A549 treated with Mapracorat at 1 μM for 4 hours (cell line): Measurements from ENCODE around the gene ACIN1. TPM values are rescaled to one million over a fixed set of nuclear protein-coding genes. Genes with fewer than 3 reads are reported as not detected.

Experiments used
- total RNA-seq: library from RNA; stranded (reverse); fragments of 200-300 nt; extraction: Qiagen RNA extraction; gene quantifications from 5 replicates; pipeline ENCODE4 v1.2.3, GENCODE V29; 2022

ACIN1 gene, protein sequence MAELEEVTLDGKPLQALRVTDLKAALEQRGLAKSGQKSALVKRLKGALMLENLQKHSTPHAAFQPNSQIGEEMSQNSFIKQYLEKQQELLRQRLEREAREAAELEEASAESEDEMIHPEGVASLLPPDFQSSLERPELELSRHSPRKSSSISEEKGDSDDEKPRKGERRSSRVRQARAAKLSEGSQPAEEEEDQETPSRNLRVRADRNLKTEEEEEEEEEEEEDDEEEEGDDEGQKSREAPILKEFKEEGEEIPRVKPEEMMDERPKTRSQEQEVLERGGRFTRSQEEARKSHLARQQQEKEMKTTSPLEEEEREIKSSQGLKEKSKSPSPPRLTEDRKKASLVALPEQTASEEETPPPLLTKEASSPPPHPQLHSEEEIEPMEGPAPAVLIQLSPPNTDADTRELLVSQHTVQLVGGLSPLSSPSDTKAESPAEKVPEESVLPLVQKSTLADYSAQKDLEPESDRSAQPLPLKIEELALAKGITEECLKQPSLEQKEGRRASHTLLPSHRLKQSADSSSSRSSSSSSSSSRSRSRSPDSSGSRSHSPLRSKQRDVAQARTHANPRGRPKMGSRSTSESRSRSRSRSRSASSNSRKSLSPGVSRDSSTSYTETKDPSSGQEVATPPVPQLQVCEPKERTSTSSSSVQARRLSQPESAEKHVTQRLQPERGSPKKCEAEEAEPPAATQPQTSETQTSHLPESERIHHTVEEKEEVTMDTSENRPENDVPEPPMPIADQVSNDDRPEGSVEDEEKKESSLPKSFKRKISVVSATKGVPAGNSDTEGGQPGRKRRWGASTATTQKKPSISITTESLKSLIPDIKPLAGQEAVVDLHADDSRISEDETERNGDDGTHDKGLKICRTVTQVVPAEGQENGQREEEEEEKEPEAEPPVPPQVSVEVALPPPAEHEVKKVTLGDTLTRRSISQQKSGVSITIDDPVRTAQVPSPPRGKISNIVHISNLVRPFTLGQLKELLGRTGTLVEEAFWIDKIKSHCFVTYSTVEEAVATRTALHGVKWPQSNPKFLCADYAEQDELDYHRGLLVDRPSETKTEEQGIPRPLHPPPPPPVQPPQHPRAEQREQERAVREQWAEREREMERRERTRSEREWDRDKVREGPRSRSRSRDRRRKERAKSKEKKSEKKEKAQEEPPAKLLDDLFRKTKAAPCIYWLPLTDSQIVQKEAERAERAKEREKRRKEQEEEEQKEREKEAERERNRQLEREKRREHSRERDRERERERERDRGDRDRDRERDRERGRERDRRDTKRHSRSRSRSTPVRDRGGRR
- 89.4 to 101 TPM (median 95.3 TPM) in 5 replicates for total RNA-seq

DNA sequence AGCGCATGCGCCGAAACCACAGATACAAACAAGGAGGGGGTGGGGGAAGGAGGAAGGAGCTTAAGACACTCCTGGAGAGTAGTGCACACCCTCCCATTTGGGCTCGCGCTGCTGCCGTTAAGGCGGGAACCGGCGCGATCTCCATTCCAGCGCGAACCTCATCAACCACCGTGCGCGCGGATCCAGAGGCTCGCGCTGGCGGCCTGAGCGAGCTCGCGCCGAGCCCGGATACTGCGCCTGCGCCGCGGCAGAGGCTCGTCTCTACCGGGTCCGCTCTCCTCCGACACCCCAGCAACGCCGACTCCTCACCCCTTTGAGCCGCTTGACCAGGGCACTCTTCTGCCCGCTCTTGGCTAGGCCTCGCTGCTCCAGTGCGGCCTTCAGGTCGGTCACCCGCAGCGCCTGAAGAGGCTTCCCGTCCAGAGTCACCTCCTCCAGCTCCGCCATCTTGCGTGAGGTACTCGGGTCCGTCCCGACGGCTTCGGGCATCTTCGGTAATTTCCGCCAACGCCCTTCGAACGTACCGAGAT, at the start of gene ACIN1:
ACIN1 (minus strand) TSS at position 471 of the 530 bp plus-strand sequence; CDS start at position 447, 24 bp downstream.

DNA sequence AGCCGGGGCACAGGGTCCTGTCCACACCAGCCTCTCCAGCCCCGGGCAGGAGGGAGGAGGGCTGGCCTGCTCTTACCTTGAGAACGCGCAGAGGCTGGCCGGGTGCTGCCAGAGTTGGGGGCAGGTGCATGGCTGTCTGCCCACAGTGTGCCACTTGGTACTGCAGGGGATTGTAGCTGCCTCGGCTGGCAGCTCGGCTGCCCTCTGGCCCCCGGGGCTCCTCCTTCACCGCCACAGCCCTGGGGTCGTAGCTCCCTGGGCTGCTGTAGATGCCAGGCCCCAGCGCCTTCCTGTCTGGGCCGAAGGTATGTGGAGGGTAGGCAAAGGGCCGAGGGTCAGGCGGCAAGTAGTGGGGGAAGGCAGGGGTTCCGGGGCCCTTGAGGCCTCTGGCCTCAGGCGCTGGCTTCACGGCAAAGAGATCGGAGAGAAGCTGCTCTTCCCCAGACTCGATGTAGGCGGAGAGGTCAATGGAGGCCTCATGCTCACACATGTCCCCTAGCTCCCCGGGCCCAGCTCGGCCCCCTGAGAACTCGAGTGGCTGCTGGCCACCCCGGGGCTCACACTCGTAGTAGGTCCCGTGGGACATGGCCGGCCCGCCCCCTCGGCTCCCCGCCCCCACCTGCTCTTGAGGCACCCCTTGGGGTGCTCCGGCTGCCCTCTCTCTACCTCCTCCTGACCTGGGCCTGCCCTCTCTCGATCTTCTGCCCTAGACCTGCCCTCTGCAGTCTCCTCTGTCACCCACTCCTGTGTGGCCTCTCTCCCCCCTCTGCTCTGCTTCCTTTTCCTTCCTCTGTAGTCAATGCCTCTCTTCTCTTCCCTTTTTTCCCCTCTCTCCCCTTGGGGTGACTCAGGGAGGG, 23.8 kb upstream of the ACIN1 start, which contains the start of gene CEBPE:
CEBPE (minus strand) TSS at position 750 of the 857 bp plus-strand sequence; CDS start at position 586, 164 bp downstream.

GRCh38 chr14:23104591-23105347, 9.8 kb upstream of the ACIN1 start, which contains the start of gene CIROP:
Gene CIROP, minus strand, starts transcription at chr14:23104989. Its CDS starts 69 bp downstream, at chr14:23104920.

DNA sequence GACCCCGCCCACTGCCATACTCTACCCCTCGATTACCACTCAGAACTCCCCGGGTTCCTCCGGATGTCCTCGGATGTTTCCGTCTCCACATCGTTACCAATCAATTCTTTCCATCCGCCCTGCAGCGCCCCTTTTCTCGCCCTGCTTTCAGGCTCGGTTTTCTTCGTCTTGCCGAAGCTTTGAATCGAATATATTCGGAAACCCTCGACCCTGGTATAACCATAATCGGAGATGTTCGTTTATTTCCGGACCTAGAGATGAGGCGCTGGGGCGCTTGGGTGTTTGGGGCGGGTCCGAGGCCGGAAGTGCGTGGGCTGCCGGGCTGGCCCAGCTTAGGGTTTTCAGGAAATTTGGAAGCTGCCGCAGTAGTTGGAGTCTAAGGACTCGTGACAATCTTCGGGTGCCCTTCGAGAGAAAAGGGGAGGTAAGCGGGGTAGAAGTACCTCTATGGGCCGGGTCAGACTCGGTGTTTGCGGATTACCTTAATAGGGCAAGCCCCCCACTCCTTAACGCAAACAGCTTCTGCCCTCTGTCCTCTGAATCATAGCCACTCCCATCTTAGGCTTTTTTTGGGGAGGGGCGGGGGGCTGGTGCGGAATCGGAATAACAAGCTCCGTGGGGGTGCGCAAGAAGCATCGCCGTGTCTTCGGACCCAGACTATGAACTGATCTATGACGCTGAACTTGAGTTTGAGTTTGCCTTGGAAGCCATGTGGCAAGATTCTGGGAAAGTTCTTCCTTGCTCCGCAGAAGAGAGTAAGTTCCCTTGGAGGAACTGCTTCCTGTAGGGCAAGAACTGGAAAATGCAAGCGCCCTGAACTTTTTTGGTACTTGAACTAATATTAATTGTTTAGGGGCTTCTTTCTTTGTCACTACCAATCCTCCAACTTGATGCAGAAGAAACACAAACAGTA, 516 bp upstream of the ACIN1 start, which contains the start of gene C14orf119:
C14orf119 (plus strand) TSS at position 310 of the 913 bp plus-strand sequence. CDS start 2,154 bp downstream, outside the sequence.

GRCh38 chr14:23056956-23057756, 37.8 kb downstream of the ACIN1 start, which contains the start of gene CDH24:
Gene CDH24, minus strand, starts transcription at chr14:23057520. Its CDS starts 1,787 bp downstream, at chr14:23055733.

GRCh38 chr14:23042162-23042965, 52.6 kb downstream of the ACIN1 start, which contains the start of gene PSMB11:
Gene PSMB11, plus strand, starts transcription at chr14:23042212. Its CDS starts 14 bp downstream, at chr14:23042226.

GRCh38 chr14:23034498-23035302, 60.2 kb downstream of the ACIN1 start, which contains the start of gene PSMB5:
Gene PSMB5, minus strand, starts transcription at chr14:23034900. Its CDS starts 19 bp downstream, at chr14:23034881.

DNA sequence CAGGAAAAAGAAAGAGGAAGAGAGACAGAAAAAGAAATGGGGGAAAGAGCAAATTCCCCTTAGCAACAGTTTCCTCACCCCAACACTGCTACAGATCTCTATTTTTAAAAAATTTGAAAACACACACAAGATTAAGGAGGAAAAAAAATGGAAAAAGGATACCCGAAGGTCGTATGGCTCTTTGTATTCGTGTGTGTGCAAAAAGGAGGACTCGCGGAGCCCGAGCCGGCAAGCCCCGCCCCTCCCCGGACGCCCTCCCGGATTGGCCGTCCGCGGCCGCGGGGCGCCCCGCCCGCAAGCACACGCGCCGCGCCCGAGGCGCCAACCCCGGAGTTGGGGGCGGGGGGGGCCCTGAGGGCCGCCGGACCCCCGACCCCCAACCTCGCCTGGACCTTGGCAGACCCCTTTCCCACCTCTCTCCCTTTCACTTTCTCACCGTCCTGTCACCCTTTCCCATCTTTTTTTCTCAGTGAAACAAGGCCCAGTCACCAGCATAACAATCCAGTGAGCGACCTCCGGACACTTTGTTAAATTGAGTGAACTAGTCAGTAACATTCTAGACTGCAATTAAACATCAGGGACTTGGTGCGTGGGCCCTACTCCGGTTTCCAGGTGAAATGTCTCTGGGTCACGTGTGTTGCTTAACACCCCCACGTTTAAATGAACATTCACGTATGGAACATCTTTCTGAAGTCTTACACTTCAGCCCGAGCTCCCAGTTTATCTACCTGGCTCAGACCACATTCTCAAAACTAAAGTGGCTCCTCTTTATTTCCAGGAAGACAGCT, 84.8 kb downstream of the ACIN1 start, which contains the start of gene C14orf93:
C14orf93 (minus strand) TSS at position 205 of the 788 bp plus-strand sequence. CDS start 11,120 bp downstream, outside the sequence.

Other genes with a start within 250 kb of the ACIN1 start
- 60.9 to 82.6 TPM (median 74.7 TPM) in 5 replicates for gene LRP10, start 223.4 kb downstream of the ACIN1 start, total RNA-seq
- 0.35 to 0.52 TPM (median 0.45 TPM) in 5 replicates for gene REM2, start 211.9 kb downstream of the ACIN1 start, total RNA-seq
- gene RBM23, start 176.0 kb downstream of the ACIN1 start, total RNA-seq: 57.8 to 62.3 TPM (median 60.4 TPM) in 5 replicates
- 90.0 to 119 TPM (median 102 TPM) in 5 replicates for gene PRMT5, start 165.8 kb downstream of the ACIN1 start, total RNA-seq
- 34.9 to 40.9 TPM (median 38.2 TPM) in 5 replicates for gene HAUS4, start 138.0 kb downstream of the ACIN1 start, total RNA-seq
- 31.8 to 41.3 TPM (median 36.1 TPM) in 5 replicates for gene AJUBA, start 112.6 kb downstream of the ACIN1 start, total RNA-seq
- gene C14orf93, start 85.0 kb downstream of the ACIN1 start, total RNA-seq: 2.4 to 3.4 TPM (median 3.1 TPM) in 5 replicates
- gene PSMB5, start 60.2 kb downstream of the ACIN1 start, total RNA-seq: 300 to 334 TPM (median 316 TPM) in 5 replicates
- gene PSMB11, start 52.9 kb downstream of the ACIN1 start, total RNA-seq: not detected in 5 replicates
- 2.8 to 5.2 TPM (median 4.7 TPM) in 5 replicates for gene CDH24, start 37.6 kb downstream of the ACIN1 start, total RNA-seq
- 85.6 to 107 TPM (median 97.5 TPM) in 5 replicates for gene C14orf119, start 369 bp upstream of the ACIN1 start, total RNA-seq
- not detected in 5 replicates for gene CIROP, start 9.9 kb upstream of the ACIN1 start, total RNA-seq
- not detected in 5 replicates for gene CEBPE, start 24.1 kb upstream of the ACIN1 start, total RNA-seq
- gene SLC7A8, start 88.5 kb upstream of the ACIN1 start, total RNA-seq: 1.5 to 2.2 TPM (median 1.7 TPM) in 5 replicates
- not detected in 5 replicates for gene RNF212B, start 142.8 kb upstream of the ACIN1 start, total RNA-seq
- gene HOMEZ, start 191.0 kb upstream of the ACIN1 start, total RNA-seq: 6.6 to 10.9 TPM (median 7.9 TPM) in 5 replicates
- 2.8 to 4.6 TPM (median 4.0 TPM) in 5 replicates for gene PPP1R3E, start 207.7 kb upstream of the ACIN1 start, total RNA-seq
- gene BCL2L2, start 211.7 kb upstream of the ACIN1 start, total RNA-seq: 15.9 to 20.7 TPM (median 19.0 TPM) in 5 replicates
- 142 to 156 TPM (median 145 TPM) in 5 replicates for gene PABPN1, start 226.3 kb upstream of the ACIN1 start, total RNA-seq